22Rv1 (cell line): ENCODE data around the gene KAT2A.

Source experiments
- H3K27ac ChIP-seq: fragments of 450-650 bp; 2 replicates; pipeline ENCODE4 v1.5.1; 2017
- CTCF ChIP-seq: fragments of 450-650 bp; IDR thresholded peaks from 2 replicates; pipeline ENCODE4 v1.5.1; 2017; ENCODE audit warnings: mild to moderate bottlenecking
- ZFX ChIP-seq: fragments of 450-650 bp; IDR thresholded peaks from 2 replicates; pipeline ENCODE4 v1.6.1; 2017; ENCODE audit warnings: antibody characterized with exemption, borderline replicate concordance

Gene KAT2A

DNA sequence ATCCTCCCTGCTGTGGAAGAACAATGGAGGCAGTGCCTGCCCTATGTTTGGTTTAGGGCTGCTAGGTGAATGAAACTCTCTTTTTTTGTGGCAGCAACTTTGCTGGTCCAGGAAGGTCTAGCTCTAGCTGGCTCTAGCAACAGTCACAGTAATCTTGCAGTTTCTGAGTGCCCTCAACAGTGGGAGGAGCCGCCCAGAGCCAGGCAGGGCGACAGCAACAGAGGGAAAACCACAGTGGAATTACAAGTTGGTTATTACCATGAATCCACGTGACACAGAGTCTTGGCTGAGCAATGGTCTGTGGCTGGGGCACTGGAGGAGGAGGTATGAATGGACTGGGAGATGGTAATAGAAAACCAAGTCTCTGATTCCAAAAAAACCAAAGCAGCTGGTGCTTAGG lies 11.8 kb upstream of the KAT2A start:
- TF ChIP-seq CTCF (no peak), ZFX (no peak)
- H3K27ac ChIP-seq: no peak overlapping the region

- no peak for TF ChIP-seq CTCF
- TF ChIP-seq ZFX: no peak
- H3K27ac ChIP-seq: no peak overlapping the region
Observed at GRCh38 chr17:42131981-42132432, 10.8 kb upstream of the KAT2A start.

GRCh38 chr17:42131232-42131631 lies 10.1 kb upstream of the KAT2A start:
- H3K27ac ChIP-seq: no peak overlapping the region
- TF ChIP-seq CTCF (no peak), ZFX (no peak)

- TF ChIP-seq ZFX: no peak
- no peak for TF ChIP-seq CTCF
- H3K27ac ChIP-seq: no peak overlapping the region
Observed at GRCh38 chr17:42130310-42130936, 9.3 kb upstream of the KAT2A start.

- TF ChIP-seq CTCF (no peak), ZFX (no peak)
- H3K27ac ChIP-seq: no peak overlapping the region
Observed at GRCh38 chr17:42129109-42129837, 8.1 kb upstream of the KAT2A start.

- TF ChIP-seq CTCF (no peak), ZFX (no peak)
- H3K27ac ChIP-seq: no peak overlapping the region
Observed at GRCh38 chr17:42127414-42127813, 6.2 kb upstream of the KAT2A start.

GRCh38 chr17:42126836-42127235 lies 5.7 kb upstream of the KAT2A start:
- TF ChIP-seq CTCF: no peak
- TF ChIP-seq ZFX: no peak
- H3K27ac ChIP-seq: no peak overlapping the region
